HG03025 (cell line): ENCODE measurements around the gene PARP1.

Experiments used
- ATAC-seq: cut with Tn5 transposase; IDR thresholded peaks from one replicate; pipeline ENCODE4 v1.9.1; 2021; ENCODE audit warnings: mild to moderate bottlenecking, moderate library complexity; ENCODE audit not compliant: unreplicated experiment, low FRiP score

The PARP1 gene

DNA sequence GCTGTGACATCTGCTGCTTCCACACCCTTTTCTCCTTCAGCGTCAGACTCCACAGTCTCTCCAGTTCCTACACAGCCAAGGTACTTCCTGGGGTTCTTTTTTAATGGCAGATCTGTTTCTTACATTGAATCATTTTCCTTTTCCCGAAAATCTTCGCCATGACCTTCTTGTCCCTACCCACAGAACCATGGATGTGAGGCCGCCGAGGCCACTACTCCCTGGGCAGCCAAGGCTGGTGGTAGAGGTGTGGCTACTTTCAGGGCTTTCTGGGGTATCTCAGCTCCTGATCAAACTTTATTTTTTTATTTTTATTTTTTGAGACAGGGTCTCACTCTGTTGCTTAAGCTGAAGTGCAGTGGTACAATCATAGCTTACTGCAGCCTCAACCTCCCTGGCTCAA is 89.4 kb downstream of the PARP1 start:
- ATAC-seq = no peak

DNA sequence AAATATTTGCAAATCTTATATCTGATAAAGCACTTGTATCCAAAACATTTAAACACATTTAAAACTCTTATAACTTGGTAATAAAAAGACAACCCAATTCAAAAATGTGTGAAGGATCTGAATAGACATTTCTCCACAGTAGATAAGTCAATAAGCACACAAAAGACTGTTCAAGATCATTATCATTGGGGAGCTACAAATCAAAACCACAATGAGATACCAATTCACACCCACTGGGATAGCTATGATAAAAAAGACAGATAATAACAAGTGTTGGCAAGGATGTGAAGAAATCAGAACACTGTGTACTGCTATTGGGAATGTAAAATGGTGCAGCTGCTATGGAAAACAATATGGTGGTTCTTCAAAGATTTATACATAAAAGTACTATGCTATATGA is 93.8 kb downstream of the PARP1 start:
- ATAC-seq = no peak

DNA sequence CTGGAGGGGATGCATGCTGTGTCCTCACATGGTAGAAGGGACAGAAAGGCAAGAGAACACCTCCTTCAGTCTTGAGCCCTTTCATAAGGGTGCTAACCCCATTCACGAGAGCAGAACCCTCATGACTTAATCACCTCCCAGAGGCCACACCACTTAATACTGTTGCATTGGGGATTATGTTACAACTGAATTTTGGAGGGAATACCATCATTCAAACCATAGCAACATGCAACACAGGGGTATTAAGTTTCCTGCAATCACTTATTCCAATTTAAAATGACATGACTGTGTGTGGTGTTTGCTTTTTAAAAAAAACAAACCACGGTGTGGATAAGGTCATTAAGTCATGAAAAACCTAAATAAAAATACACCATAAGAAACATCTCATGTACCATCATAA is 95.8 kb downstream of the PARP1 start:
- ATAC-seq = no peak

DNA sequence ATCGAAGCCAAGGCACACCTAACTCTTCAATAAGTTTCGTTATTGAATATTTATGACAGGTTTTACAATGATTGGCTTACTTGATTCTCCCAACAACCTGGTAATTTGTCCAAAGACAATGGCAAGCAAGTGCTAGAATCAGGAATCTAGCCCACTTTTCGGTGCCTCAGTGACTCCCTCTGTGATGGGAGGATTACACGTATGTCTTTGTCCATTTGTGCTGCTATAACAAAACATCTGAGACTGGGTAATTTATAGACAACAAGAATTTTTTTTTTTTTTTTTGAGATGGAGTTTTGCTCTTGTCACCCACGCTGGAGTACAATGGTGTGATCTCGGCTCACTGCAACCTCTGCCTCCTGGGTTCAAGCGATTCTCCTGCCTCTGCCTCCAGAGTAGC is 96.5 kb downstream of the PARP1 start:
- no peak for ATAC-seq
